Heart right ventricle (tissue), 16 donors: ENCODE results near the gene SLCO2B1. TPM values are rescaled to one million over a fixed set of nuclear protein-coding genes. Genes with fewer than 3 reads are reported as not detected.

Experiments used
- ATAC-seq, 8 donors: fragments of 200-7000 bp; cut with Tn5 transposase; one replicate each; pipeline ENCODE4 v1.9.1; 2020; ENCODE audit warnings: mild to moderate bottlenecking in 8 of 8, moderate library complexity in 8 of 8, moderate number of reproducible peaks in 1 of 8
- DNase-seq, 2 donors: peaks; one replicate each; pipeline ENCODE4 v3.0.0-alpha.2; 2020
- H3K27ac ChIP-seq, 10 donors: fragments of 200-600 bp; sonication (generic) in 2 of 10; one replicate each; pipeline versions ENCODE4 v1.5.0 to v1.8.0; 2020 to 2022; ENCODE audit warnings: mild to moderate bottlenecking in 3 of 10
- H3K27me3 ChIP-seq, 7 donors: fragments of 200-600 bp; one replicate each; pipeline ENCODE4 v1.8.0; 2021 to 2022; ENCODE audit warnings: mild to moderate bottlenecking in 2 of 7
- H3K36me3 ChIP-seq, 9 donors: fragments of 200-600 bp; sonication (generic) in 1 of 9; one replicate each; pipeline versions ENCODE4 v1.5.0 to v1.8.0; 2020 to 2022; ENCODE audit warnings: mild to moderate bottlenecking in 2 of 9
- H3K4me1 ChIP-seq, 9 donors: fragments of 200-600 bp; sonication (generic) in 1 of 9; one replicate each; pipeline versions ENCODE4 v1.5.0 to v1.8.0; 2020 to 2022; ENCODE audit warnings: mild to moderate bottlenecking in 4 of 9
- H3K4me3 ChIP-seq, 10 donors: fragments of 200-600 bp; sonication (generic) in 2 of 10; one replicate each; pipeline versions ENCODE4 v1.5.0 to v1.8.0; 2020 to 2022; ENCODE audit warnings: mild to moderate bottlenecking in 7 of 10, moderate library complexity in 2 of 10
- H3K9me3 ChIP-seq, 11 donors: fragments of 200-600 bp in 10 of 11; sonication (generic) in 2 of 11; one replicate each; pipeline versions ENCODE4 v1.5.0 to v1.8.0; 2013 to 2022; ENCODE audit warnings: mild to moderate bottlenecking in 2 of 11, control low read depth in 1 of 11, moderate library complexity in 1 of 11
- CTCF ChIP-seq, 9 donors: fragments of 200-600 bp; sonication (generic) in 2 of 9; IDR thresholded peaks; one replicate each; pipeline versions ENCODE4 v1.5.0 to v1.8.0; 2021 to 2022; ENCODE audit warnings: antibody characterized with exemption in 9 of 9, mild to moderate bottlenecking in 5 of 9, moderate library complexity in 1 of 9
- WGBS, 2 donors: extraction: QIAGEN DNeasy Blood & Tissue Kit; methylation state at CpG; one replicate each; pipeline ENCODE4 v1.1.7; 2013; ENCODE audit warnings: inconsistent platforms in 1 of 2; 5-methylcytosine and 5-hydroxymethylcytosine counted together
- intact Hi-C, 10 donors: fragments of 100-400 bp; cut with DNase I; formaldehyde crosslinking; loops; one replicate each; pipeline versions ENCODE4 v1.11.1 to v1.14.2; 2022
- polyA plus RNA-seq, 2 donors: library from polyadenylated mRNA; stranded (reverse); fragments of 200-250 nt; gene quantifications; one replicate each; pipeline ENCODE4 v1.2.3, GENCODE V29; 2013
- total RNA-seq, 10 donors: library from RNA; stranded (reverse); fragmentation: NEBNext Ultra II Directional in 3 of 10; extraction: Animal tissue kit (Norgen Biotek cat#: 25700) in 3 of 10; gene quantifications; one replicate each; pipeline versions ENCODE4 v1.2.1 to v1.2.4, GENCODE V29; 2021 to 2023
- donor health status: Arrhythmogenic right ventricular cardiomyopathy.
- donor health status: ischemic (EF 13 %, LVEDD 7.1; RV severe dilation, severe dysfunction).
- donor health status: healthy with polysubstance abuse.
- donor health status: DM: no; HTN: yes; CAD: no.
- donor health status: DM: no; HTN: no; CAD: no.
- donor health status: ischemic (EF 25% LVEDD 6.9; RV normal size, moderate dysfunction).
- donor health status: ischemic (EF 25% LVEDD 5.7; RV mildly dilated, moderate dysfunction).
- donor health status: healthy.
- donor health status: DM: yes; HTN: yes; CAD: no.
- donor health status: Ischemic cardiomyopathy.
- donor health status: ischemic (EF 35%, LVEDD 5.7; RV mildly dilated, moderate dysfunction).
- donor health status: nonischemic (EF 11% LVEDD 7.7; RV severe dilation, severe dysfunction).
- donor health status: DM: yes; HTN: yes; CAD: no.
- donor health status: PGD.
- donor health status: ischemic (EF 29% LVEDD 5.4; RV normal size, mild dysfunction).
- donor health status: nonischemic (EF 23%, LVEDD 6.1; RV moderate dilation, normal function).

SLCO2B1 gene
- total and polyA plus RNA-seq, 12 donors = 5.2 to 69.0 (median 16.9) TPM

GRCh38 chr11:75170516-75171201, 19.8 kb downstream of the SLCO2B1 start:
- Histone ChIP-seq H3K9me3 (no peaks in the 10 kb centered on the region), H3K27ac (no peak overlapping the region), H3K36me3 (peaks cover 0 to 84% (median 0%) of the 10 kb centered on the region in 9 donors), H3K27me3 (no peaks in the 10 kb centered on the region), H3K4me1 (peaks cover 0 to 33% (median 13%) of the 10 kb centered on the region in 9 donors), H3K4me3 (no peak overlapping the region)
- ATAC-seq = no peak
- intact Hi-C loops = no loop called here
- TF ChIP-seq CTCF (IDR thresholded peaks at IDR 0.05) = no peak
- no peak for DNase-seq
- 58% methylated on average over 18 of the region's 18 CpGs for WGBS, 2 donors

GRCh38 chr11:75173336-75173735, 22.4 kb downstream of the SLCO2B1 start:
- peaks cover 0 to 80% (median 0%) of the 10 kb centered on the region in 9 donors for H3K36me3 ChIP-seq
- peaks cover 0 to 36% (median 24%) of the 10 kb centered on the region in 9 donors for H3K4me1 ChIP-seq
- intact Hi-C loops = no loop called here
- ATAC-seq (no peak), DNase-seq (no peak)
- no peaks in the 10 kb centered on the region for H3K27me3 ChIP-seq
- no peak overlapping the region for H3K4me3 ChIP-seq
- peak overlapping the region in 2 of 10 donors; percentile 72 to 88 for H3K27ac ChIP-seq
- H3K9me3 ChIP-seq = no peaks in the 10 kb centered on the region
- WGBS, 2 donors = 99% methylated on average over 7 of the region's 7 CpGs
- TF ChIP-seq CTCF (IDR thresholded peaks at IDR 0.05) = no peak

GRCh38 chr11:75174781-75175370, 24.0 kb downstream of the SLCO2B1 start:
- no peaks in the 10 kb centered on the region for H3K9me3 ChIP-seq
- 25 to 32% methylated on average over 7 of the region's 7 CpGs for WGBS, 2 donors
- peak overlapping the region in 8 of 10 donors; percentile 0 to 88 (median 60) for H3K27ac ChIP-seq
- H3K27me3 ChIP-seq = no peaks in the 10 kb centered on the region
- peaks cover 0 to 41% (median 21%) of the 10 kb centered on the region in 9 donors for H3K4me1 ChIP-seq
- DNase-seq (peak in 1 of 2 donors; percentile 46), ATAC-seq (peak; percentile 50 to 87 (median 70))
- intact Hi-C loops = no loop called here
- peaks cover 0 to 65% (median 0%) of the 10 kb centered on the region in 9 donors for H3K36me3 ChIP-seq
- no peak overlapping the region for H3K4me3 ChIP-seq
- TF ChIP-seq CTCF (IDR thresholded peaks at IDR 0.05) = no peak

- ATAC-seq = peak in 7 of 8 donors; percentile 19 to 72 (median 51)
- Histone ChIP-seq H3K4me3 (no peak overlapping the region), H3K4me1 (peaks cover 0 to 78% (median 25%) of the 10 kb centered on the region in 9 donors), H3K27ac (peak overlapping the region in 4 of 10 donors; percentile 61 to 86 (median 67)), H3K36me3 (peaks cover 0 to 52% (median 0%) of the 10 kb centered on the region in 9 donors), H3K27me3 (no peaks in the 10 kb centered on the region), H3K9me3 (no peaks in the 10 kb centered on the region)
- no peak for TF ChIP-seq CTCF (IDR thresholded peaks at IDR 0.05)
- intact Hi-C loops = no loop called here
- WGBS, 2 donors = 22 to 40% methylated on average over 3 of the region's 3 CpGs
- no peak for DNase-seq
These were observed 31.8 kb downstream of the SLCO2B1 start for GRCh38 chr11:75182664-75183063.
